ENCODE data around the gene MCEMP1.

MCEMP1 gene

DNA sequence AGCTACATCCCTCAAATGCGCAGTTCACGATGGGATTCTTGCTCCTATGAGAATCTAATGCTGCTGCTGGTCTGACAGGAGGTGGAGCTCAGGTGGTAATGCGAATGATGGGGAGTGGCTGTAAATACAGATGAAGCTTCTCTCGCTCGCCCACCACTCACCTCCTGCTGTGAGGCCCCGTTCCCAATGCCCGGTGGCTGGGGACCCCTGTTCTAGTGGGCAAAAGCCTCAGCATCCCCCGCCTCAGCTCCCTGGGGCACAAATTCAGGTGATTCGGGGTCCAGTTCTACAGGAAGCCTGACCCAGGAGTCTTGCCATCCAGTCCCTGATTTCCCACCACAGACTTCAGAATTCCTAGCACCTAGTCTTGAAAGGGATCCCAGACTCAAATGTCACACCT lies 4.4 kb upstream of the MCEMP1 start:
- no peak for DNase-seq

GRCh38 chr19:7674010-7675005 lies 2.6 kb upstream of the MCEMP1 start:
- DNase-seq: no peak

- no peak for DNase-seq
Measured at GRCh38 chr19:7676376-7676775, 514 bp upstream of the MCEMP1 start.

- DNase-seq: no peak
Measured at GRCh38 chr19:7677669-7678311, 900 bp downstream of the MCEMP1 start.

- peak in 1 of 2 experiments; percentile 27 for DNase-seq
Measured at GRCh38 chr19:7678971-7679751, 2.3 kb downstream of the MCEMP1 start.

DNA sequence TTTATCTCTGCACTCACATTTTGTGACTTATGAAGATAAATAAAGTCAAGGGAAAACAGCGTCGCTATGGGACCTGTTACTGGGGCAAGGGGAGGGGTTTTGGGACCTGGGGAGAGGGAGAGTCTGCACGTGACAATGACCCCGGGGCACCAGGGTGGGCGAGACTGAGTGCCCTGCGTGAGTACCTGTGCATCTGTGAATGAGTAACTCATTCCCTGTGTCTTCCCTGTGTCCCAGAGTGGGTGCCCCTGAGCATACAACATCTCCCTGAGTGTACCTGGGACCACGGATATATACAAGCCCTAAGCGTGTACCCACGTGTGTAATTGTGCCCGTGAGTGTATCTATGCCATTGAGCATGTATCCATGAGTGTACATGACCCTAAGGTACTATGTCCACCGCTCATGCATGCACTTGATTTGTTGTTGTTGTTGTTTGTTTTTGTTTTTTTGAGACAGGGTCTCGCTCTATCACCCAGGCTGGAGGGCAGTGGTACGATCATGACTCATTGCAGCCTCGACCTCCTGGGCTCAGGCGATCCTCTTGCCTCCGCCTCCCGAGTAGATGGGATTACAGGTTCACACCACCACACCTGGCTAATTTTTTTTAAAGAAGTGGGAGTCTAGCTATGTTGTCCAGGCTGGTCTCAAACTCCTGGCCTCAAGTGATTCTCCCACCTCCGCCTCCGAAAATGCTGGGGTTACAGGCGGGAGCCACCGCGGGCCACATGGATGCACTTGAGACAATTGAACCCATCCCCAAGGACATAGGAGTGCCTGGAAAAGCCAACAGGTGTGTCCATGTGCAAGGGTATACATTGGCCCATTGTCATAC lies 3.1 kb downstream of the MCEMP1 start:
- DNase-seq: no peak

- DNase-seq: peak in 1 of 2 experiments; percentile 7
Measured at GRCh38 chr19:7680606-7681339, 3.9 kb downstream of the MCEMP1 start, which contains the start of gene TRAPPC5. TRAPPC5 (plus strand) TSS chr19:7680833; CDS start chr19:7682254, 1,421 bp downstream.

- DNase-seq: peak in 1 of 2 experiments; percentile 27
Measured at GRCh38 chr19:7681340-7682174, 4.7 kb downstream of the MCEMP1 start.

DNA sequence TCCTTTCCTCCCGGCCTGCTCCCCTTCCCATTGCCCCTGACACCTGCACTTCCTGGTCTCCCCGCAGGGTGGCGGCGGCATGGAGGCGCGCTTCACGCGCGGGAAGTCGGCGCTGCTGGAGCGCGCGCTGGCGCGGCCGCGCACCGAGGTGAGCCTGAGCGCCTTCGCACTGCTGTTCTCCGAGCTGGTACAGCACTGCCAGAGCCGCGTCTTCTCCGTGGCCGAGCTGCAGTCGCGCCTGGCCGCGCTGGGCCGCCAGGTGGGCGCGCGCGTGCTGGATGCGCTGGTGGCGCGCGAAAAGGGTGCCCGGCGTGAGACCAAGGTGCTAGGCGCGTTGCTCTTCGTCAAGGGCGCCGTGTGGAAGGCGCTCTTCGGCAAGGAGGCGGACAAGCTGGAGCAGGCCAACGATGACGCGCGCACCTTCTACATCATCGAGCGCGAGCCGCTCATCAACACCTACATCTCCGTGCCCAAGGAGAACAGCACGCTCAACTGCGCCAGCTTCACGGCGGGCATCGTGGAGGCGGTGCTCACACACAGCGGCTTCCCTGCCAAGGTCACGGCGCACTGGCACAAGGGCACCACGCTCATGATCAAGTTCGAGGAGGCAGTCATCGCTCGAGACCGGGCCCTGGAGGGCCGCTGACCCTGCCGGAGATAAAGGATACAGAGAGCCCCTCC lies 5.4 kb downstream of the MCEMP1 start:
- DNase-seq: no peak

GRCh38 chr19:7685546-7686445 lies 8.9 kb downstream of the MCEMP1 start:
- DNase-seq: no peak

DNA sequence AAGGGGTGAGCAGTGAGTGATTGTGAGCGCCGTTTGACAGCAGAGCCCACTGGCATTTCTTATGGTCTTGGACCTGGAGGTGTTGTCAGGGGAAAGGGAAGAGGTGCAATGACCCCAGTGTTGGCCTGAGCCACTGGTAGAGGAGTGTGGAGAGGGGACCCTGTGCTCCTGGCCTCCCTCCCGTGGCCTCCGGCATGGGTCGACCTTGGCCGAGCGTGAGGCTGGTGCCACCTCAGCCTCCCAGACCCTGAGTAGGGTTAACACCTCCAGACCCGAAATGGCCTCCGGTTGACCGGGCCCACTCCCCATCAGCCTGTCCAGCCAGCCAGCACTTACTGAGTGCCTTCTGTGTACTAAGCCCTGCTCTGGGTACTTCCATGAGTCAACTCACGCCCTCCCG lies 10.3 kb downstream of the MCEMP1 start:
- DNase-seq: no peak

GRCh38 chr19:7689165-7689564 lies 12.3 kb downstream of the MCEMP1 start:
- DNase-seq: no peak

DNA sequence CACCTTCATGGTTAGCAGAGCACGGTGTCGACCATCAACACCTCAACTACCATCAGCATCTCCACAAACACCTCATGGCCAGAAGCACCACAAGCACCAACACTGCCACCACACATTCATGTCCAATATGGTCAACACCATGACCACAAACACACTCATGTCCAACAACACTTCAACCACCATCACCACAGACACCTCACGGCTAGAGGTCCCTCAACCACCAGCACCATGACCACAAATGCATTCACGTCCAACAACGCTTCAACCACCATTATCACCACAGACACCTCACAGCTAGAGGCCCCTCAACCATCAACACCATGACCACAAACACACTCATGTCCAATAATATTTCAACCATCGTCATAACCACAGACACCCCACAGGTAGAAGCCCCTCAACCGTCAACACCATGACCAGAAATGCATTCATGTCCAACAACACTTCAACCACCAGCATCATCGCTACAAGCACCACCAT lies 13.9 kb downstream of the MCEMP1 start:
- DNase-seq: no peak

- no peak for DNase-seq
Measured at GRCh38 chr19:7691497-7691896, 14.6 kb downstream of the MCEMP1 start.

DNA sequence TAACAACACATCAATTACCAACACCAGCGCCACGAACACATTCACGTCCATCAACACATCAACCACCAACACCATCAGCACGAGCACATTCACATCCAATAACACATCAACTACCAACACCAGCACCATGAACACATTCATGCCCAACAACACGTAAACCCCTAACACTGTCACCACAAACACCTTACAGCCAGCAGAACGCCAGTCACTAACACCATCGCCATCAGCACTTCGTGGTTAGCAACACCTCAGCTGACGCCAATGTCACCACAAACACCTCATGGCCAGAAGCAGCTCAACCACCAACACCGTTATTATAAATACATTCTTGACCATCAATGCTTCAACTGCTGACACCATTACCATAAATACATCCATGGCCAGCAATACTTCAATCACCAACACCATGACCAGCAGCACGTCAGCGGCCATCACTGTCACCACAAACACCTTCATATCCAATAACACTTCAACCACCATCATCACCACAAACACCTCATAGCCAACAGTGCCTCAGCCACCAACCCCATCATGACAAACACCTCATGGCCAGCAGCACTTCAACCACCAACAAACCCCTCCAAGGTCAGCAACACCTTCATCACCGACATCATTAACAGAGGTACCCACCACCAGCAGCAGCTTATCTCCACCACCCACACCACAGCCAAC lies 15.7 kb downstream of the MCEMP1 start:
- no peak for DNase-seq

DNA sequence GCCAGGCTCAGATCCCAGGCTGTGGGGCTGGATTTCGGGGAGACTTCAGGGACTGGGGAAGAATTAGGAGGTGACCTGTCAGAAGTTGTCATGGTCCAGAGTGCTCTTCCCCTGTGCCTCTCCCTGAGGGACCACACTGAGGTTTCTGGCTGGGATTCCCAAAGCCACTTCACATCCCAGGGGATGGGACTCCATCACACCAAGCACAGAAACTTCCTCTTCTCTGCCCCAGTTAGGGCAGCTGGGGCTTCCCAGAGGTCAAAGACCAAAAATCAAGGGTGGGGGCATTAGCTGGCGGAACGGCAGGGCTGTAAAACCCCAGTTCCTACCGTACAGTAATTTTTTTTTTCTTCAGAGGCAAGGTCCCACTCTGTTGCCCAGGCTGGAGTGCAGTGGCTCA lies 17.6 kb downstream of the MCEMP1 start:
- no peak for DNase-seq

GRCh38 chr19:7697721-7698287 lies 20.9 kb downstream of the MCEMP1 start:
- no peak for DNase-seq

- DNase-seq: no peak
Measured at GRCh38 chr19:7698583-7698982, 21.7 kb downstream of the MCEMP1 start.

Measured in cerebellar nuclear complex (tissue), 1 donor.